ENCODE results near the gene CCDC92. TPM values are rescaled to one million over a fixed set of nuclear protein-coding genes. Genes with fewer than 3 reads are reported as not detected.
"Not testable (repeated sequence)": the region's sequence is repeated elsewhere in the genome, so short reads cannot be mapped to it uniquely, and the experiment has no call there.

Gene CCDC92
- total RNA-seq, 1 experiment from 2014 or later, result 6.1 TPM

- no peaks in the 10 kb centered on the region for H3K36me3 ChIP-seq (replicated peaks; ENCODE audit: control insufficient read depth, insufficient read depth, low read length)
- H3K4me3 ChIP-seq (ENCODE audit: insufficient read depth, low read depth, low read length), result no peak overlapping the region
- H3K27me3 ChIP-seq (ENCODE audit: control insufficient read depth, insufficient read depth, low read length), result peaks cover 6% of the 10 kb centered on the region; the same call in 1 of the 2 replicates
- no peak for DNase-seq
Observed at GRCh38 chr12:123956249-123956648, 16.4 kb downstream of the CCDC92 start.

GRCh38 chr12:123954647-123955350, 17.8 kb downstream of the CCDC92 start:
- H3K36me3 ChIP-seq (replicated peaks; ENCODE audit: control insufficient read depth, insufficient read depth, low read length), result no peaks in the 10 kb centered on the region
- no peak overlapping the region for H3K4me3 ChIP-seq (ENCODE audit: insufficient read depth, low read depth, low read length)
- peak; percentile 26 for DNase-seq
- no peaks in the 10 kb centered on the region; the same call in 1 of the 2 replicates for H3K27me3 ChIP-seq (ENCODE audit: control insufficient read depth, insufficient read depth, low read length)

DNA sequence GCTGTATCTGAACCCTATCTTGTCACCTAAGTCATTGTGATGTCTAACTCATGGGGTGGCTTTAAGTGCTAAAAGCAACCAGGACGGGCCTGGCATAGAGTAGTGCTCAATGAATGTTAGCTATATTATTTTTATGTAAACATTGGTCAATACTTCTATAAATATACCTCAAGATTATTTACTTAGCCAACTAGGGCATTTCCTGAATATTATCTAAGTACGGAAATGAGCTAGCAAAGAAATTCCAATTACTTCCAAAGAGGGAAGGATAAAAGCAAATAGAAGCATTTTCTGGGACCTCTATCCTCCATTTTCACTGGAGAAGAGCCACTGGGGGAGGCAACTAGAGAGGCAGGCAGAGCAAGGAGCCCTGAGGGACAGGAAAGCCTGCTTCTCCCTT, 20.6 kb downstream of the CCDC92 start:
- Histone ChIP-seq H3K4me3 (ENCODE audit: insufficient read depth, low read depth, low read length) (no peak overlapping the region), H3K27me3 (ENCODE audit: control insufficient read depth, insufficient read depth, low read length) (no peaks in the 10 kb centered on the region; the same call in 1 of the 2 replicates), H3K36me3 (replicated peaks; ENCODE audit: control insufficient read depth, insufficient read depth, low read length) (no peaks in the 10 kb centered on the region)
- DNase-seq, result no peak

GRCh38 chr12:123951467-123951866, 21.2 kb downstream of the CCDC92 start:
- H3K27me3 ChIP-seq (ENCODE audit: control insufficient read depth, insufficient read depth, low read length), result no peaks in the 10 kb centered on the region; the same call in 1 of the 2 replicates
- H3K36me3 ChIP-seq (replicated peaks; ENCODE audit: control insufficient read depth, insufficient read depth, low read length), result no peaks in the 10 kb centered on the region
- no peak for DNase-seq
- no peak overlapping the region for H3K4me3 ChIP-seq (ENCODE audit: insufficient read depth, low read depth, low read length)

DNA sequence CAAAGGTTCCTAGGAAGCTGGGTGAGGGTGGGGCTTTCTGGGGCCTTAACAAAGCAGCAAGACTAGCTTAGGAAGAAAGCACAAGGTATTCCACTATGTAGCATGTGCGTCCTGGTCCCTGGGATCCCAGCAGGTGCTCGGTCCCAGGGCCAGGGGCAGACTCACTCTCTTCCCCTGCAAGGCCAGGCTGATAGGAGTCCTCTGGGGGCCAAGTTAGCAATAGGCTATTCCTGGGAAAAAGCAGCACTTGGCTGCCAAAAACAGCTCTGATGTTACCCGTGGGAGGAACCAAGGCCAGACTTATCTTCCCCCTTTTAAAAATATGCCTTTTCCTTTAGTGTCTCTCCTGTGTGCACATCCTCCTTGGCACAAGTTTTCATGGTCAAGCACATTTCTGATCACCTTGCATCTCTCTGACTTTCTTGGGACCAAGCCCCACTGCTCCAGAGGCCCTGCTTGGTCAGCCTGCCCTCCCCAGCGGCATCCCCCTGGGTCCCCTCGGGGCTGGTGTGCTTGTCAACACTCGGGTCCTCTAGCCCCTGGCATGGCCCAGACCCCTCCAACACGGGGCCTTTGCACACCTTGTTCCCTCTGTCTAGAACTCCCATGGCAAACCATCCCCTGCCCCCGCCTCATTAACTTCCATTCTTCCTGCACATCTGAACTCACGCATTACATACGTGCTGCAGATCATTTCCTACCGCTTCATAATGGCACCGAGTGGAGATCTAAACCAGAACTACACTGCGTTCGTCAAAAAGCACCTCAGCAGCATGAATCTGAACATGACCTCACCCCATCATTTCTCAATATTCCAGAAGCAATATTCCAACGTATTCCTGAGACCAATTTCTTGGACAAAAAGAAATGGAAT, 21.9 kb downstream of the CCDC92 start:
- Histone ChIP-seq H3K4me3 (ENCODE audit: insufficient read depth, low read depth, low read length) (no peak overlapping the region), H3K27me3 (ENCODE audit: control insufficient read depth, insufficient read depth, low read length) (no peaks in the 10 kb centered on the region; the same call in 1 of the 2 replicates), H3K36me3 (replicated peaks; ENCODE audit: control insufficient read depth, insufficient read depth, low read length) (no peaks in the 10 kb centered on the region)
- DNase-seq, result peak; percentile 37

DNA sequence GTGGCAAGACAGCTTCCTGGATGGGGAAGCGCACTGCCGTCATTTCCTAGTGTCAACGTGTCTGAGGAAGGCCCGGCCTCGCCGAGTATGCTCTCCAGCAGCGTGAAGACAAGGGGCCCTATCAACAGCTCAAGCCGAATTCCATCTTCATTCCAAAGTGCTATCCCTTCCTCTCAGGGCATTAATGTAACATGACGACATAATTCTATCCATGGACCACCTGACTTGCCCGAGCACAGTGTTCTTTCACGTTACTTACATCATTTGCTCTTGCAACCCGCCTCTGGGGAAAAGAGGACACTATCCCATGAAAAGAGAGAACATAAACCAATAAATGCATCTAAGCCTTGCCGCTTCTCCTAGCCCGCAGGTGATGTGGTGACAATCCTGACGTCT, 22.9 kb downstream of the CCDC92 start:
- H3K36me3 ChIP-seq (replicated peaks; ENCODE audit: control insufficient read depth, insufficient read depth, low read length), result no peaks in the 10 kb centered on the region
- no peaks in the 10 kb centered on the region for H3K27me3 ChIP-seq (ENCODE audit: control insufficient read depth, insufficient read depth, low read length)
- no peak overlapping the region for H3K4me3 ChIP-seq (ENCODE audit: insufficient read depth, low read depth, low read length)
- peak; percentile 27 for DNase-seq

DNA sequence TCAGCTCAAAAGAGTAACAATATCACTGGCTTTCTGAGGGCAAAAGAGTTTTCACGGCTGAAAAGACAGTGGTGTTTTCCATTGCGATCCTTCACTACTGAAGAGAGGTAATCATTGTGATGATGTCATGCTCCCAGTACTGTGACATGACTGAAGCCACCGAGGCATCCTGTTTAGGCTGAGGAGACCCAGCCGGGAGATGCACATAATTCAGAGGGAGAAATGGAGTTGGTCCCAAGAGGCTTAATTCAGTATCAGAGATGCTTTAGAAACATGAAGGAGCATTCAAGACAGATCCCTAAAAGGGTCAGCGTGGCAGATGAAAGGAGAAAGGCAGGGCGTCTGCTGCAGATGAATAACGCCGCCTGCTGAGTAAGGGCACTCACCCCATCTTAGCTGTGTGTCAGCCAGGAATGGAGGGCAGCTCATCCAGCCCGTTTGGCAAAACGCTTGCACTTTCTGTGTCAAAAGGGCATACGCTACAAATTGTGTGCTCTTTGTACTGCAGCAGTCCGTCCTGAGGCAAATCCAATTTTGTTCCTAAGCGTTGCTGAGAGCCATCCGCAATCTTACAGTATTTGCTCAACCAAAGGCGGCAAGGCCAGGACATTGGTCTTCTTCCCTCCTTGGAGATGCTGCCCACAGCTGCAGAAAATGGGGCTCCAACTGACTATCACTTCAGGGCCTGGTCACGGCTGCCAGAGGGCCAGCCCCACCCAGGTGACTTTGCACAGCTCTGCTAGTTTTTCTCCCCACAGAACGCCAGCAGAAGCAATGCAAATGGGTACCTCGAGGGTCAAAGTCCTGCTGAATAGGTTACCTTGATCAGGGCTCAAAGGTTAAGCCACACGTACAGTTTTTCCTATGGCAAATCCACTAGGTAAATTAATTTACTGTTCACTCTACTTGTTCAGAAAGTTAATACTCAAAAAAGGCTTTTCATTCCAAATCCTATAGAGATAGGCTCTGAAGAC, 23.5 kb downstream of the CCDC92 start:
- no peaks in the 10 kb centered on the region for H3K27me3 ChIP-seq (ENCODE audit: control insufficient read depth, insufficient read depth, low read length)
- peak; percentile 40 for DNase-seq
- H3K4me3 ChIP-seq (ENCODE audit: insufficient read depth, low read depth, low read length), result no peak overlapping the region
- H3K36me3 ChIP-seq (replicated peaks; ENCODE audit: control insufficient read depth, insufficient read depth, low read length), result no peaks in the 10 kb centered on the region

DNA sequence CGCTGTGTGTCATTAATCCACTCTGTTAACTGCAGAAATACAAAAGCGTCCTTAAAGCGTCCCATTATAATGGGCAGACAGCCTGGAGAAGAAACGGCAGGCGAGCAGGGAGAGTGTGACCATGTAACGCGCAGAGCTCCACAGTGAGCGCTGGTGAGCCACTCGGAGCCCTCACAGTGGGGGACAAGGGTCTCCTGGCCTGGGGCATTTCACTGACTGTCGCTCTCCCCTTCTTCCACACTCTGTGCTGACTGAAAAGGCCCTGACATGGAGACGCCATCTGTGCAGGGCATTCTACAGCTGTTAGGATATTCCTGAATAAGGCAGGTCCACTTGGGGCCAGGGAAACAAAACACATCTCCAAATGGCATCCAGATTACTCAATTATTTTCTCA, 24.2 kb downstream of the CCDC92 start:
- Histone ChIP-seq H3K27me3 (ENCODE audit: control insufficient read depth, insufficient read depth, low read length) (no peaks in the 10 kb centered on the region), H3K36me3 (replicated peaks; ENCODE audit: control insufficient read depth, insufficient read depth, low read length) (no peaks in the 10 kb centered on the region), H3K4me3 (ENCODE audit: insufficient read depth, low read depth, low read length) (no peak overlapping the region)
- peak; percentile 62 for DNase-seq

GRCh38 chr12:123947531-123947930, 25.1 kb downstream of the CCDC92 start:
- H3K36me3 ChIP-seq (replicated peaks; ENCODE audit: control insufficient read depth, insufficient read depth, low read length); H3K27me3 ChIP-seq (ENCODE audit: control insufficient read depth, insufficient read depth, low read length); H3K4me3 ChIP-seq (ENCODE audit: insufficient read depth, low read depth, low read length); DNase-seq: not testable (repeated sequence)

DNA sequence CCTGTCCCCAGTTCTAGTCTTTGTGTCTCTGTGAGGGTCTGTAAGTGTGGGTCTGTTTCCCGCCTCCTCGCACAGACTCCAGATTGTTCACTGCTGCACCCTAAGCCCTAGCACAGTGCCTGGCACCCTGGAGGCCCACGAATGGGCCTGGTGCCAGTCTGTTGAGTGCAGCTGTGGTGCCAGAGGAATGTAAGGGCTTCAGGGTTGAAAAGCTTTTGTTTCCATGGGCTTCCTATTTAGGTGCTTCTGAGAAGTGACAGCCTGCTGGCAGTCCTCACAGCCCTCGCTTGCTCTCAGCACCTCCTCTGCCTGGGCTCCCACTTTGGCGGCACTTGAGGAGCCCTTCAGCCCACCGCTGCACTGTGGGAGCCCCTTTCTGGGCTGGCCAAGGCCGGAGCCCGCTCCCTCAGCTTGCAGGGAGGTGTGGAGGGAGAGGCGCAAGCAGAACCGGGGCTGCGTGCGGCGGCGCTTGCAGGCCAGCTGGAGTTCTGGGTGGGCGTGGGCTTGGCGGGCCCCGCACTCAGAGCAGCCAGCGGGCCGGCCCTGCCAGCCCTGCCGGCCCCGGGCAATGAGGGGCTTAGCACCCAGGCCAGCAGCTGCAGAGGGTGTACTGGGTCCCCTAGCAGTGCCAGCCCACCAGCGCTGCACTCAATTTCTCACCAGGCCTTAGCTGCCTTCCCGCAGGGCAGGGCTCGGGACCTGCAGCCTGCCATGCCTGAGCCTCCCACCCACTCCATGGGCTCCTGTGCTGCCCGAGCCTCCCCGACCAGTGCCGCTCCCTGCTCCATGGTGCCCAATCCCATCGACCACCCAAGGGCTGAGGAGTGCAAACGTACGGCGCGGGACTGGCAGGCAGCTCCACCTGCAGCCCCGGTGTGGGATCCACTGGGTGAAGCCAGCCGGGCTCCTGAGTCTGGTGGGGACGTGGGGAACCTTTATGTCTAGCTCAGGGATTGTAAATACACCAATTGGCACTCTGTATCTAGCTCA, 25.8 kb downstream of the CCDC92 start:
- not testable (repeated sequence) for DNase-seq; H3K27me3 ChIP-seq (ENCODE audit: control insufficient read depth, insufficient read depth, low read length); H3K36me3 ChIP-seq (replicated peaks; ENCODE audit: control insufficient read depth, insufficient read depth, low read length); H3K4me3 ChIP-seq (ENCODE audit: insufficient read depth, low read depth, low read length)

GRCh38 chr12:123946152-123946515, 26.5 kb downstream of the CCDC92 start:
- DNase-seq, result peak; percentile 27

DNA sequence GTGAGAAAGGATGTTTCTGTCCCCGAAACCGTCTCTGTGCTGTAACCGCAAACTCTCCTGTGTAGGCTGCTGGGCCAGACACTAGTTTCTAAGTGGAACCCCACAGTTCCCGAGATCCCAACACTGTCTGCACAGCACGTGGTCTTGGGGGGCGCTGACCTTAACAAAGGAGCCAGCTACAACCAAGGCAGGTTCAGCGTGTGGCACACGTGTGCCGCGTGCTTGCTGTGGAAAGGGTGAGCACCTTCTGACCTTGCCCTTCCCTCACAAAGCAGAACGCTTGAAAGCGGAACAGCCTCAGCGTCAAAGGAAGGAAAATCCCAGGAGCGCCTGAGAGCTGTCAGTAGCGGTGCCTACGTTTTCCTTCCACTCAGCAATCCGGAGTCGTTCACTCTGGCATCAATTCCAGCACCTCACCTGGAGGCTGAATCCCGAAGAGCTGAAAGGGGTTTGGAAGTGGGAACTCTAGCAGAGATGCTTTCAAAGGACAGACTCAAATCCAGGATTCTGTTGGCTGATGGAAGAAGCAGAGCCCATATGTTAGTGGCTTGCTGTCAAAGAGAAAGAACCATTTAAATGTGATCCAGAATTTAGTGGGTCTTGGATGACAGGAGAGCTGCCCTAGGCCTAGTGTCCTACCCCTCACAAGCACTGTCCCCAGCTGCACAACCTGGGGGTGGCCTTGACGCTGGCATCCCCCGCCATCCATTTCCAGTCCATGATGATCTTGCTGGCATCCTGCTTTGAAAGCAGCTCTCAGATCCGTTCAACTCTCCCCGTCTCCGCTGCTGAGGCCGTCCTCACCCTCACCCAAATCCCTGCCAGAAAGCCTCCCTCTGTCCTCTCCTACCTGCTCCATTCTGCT, 27.1 kb downstream of the CCDC92 start:
- peak; percentile 36 for DNase-seq

More at GRCh38 chr12:123946152-123946515, 26.5 kb downstream of the CCDC92 start:
- H3K4me3 ChIP-seq (ENCODE audit: insufficient read depth, low read depth, low read length), result no peak overlapping the region
- H3K36me3 ChIP-seq (replicated peaks; ENCODE audit: control insufficient read depth, insufficient read depth, low read length), result no peaks in the 10 kb centered on the region
- no peaks in the 10 kb centered on the region for H3K27me3 ChIP-seq (ENCODE audit: control insufficient read depth, insufficient read depth, low read length)

DNA sequence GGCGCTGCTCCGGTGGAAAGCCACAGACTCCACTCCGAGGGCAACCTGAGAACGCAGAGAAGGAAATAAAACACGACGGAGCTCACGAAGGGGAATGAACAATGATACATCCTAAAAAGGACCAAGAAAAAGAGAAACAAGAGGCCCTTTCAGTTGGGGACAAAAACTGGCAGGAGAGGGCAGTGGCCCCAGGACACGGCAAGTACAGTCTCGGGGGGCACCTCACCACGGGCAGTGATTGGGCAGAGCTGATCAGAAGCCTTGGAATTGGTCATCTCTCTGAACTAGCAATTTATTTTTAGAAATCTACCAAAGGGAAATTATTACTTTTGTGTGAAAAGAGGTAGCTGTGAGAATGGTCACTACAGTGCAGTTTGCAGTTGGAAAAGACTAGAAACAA, 27.9 kb downstream of the CCDC92 start:
- no peak for DNase-seq
- no peak overlapping the region for H3K4me3 ChIP-seq (ENCODE audit: insufficient read depth, low read depth, low read length)
- H3K27me3 ChIP-seq (ENCODE audit: control insufficient read depth, insufficient read depth, low read length), result no peaks in the 10 kb centered on the region
- H3K36me3 ChIP-seq (replicated peaks; ENCODE audit: control insufficient read depth, insufficient read depth, low read length), result no peaks in the 10 kb centered on the region

More for the DNA sequence above, 27.1 kb downstream of the CCDC92 start:
- Histone ChIP-seq H3K27me3 (ENCODE audit: control insufficient read depth, insufficient read depth, low read length) (no peaks in the 10 kb centered on the region), H3K4me3 (ENCODE audit: insufficient read depth, low read depth, low read length) (no peak overlapping the region), H3K36me3 (replicated peaks; ENCODE audit: control insufficient read depth, insufficient read depth, low read length) (no peaks in the 10 kb centered on the region)

Measured in H7 (cell line).